Panc1 (cell line): ENCODE results near the gene DNAH7.

Source experiments
- SIN3A ChIP-seq: IDR thresholded peaks from 2 replicates; pipeline ENCODE4 v1.6.1; 2012; ENCODE audit warnings: low read depth, mild to moderate bottlenecking, low read length, moderate library complexity, borderline replicate concordance; ENCODE audit not compliant: insufficient read depth
- TF ChIP-seq, protein P1 (sequence below): fragments of 450-650 bp; IDR thresholded peaks from 2 replicates; pipeline ENCODE4 v1.5.1; 2017; ENCODE audit warnings: mild to moderate bottlenecking
- TF ChIP-seq, protein P2 (sequence below), 2 experiments: IDR thresholded peaks; 2 replicates each; pipeline ENCODE4 v1.6.1; 2011 to 2012; ENCODE audit warnings: low read depth in 2 of 2, control low read depth in 1 of 2, low read length in 1 of 2, mild to moderate bottlenecking in 1 of 2, moderate library complexity in 1 of 2; ENCODE audit not compliant: insufficient read depth in 1 of 2

DNA sequence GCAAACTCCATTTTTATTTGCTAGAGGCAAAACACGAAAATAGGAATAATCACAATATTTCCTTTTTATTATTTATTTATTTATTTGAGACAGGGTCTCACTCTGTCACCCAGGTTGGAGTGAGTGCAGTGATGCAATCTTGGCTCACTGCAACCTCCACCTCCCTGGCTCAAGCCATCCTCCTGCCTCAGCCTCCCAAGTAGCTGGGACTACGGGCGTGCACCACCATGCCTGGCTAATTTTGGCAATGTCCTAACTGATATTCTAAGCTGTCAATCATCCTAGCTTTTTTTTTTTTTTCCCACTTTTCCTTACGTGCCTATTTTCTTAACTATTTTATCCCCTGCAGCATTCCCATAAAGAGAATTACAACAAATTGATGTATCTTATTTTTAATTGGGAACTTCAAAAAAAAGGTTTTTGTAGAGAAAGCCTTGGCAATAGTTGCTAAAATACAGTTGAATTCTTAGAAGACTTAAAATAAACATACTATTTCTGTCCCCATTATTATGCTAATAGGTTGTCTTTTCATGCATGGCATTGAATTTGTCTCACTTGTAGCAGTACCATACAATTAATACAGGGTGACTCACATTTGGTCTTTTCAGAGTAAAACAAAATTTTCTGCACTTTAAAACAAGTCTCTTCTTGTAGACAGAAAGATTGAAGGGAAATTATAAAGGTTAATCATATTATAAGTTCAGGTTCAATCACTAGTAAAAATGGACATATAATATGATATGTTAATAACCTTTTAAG, 258.1 kb downstream of the DNAH7 start:
- TF ChIP-seq, protein P1, sequence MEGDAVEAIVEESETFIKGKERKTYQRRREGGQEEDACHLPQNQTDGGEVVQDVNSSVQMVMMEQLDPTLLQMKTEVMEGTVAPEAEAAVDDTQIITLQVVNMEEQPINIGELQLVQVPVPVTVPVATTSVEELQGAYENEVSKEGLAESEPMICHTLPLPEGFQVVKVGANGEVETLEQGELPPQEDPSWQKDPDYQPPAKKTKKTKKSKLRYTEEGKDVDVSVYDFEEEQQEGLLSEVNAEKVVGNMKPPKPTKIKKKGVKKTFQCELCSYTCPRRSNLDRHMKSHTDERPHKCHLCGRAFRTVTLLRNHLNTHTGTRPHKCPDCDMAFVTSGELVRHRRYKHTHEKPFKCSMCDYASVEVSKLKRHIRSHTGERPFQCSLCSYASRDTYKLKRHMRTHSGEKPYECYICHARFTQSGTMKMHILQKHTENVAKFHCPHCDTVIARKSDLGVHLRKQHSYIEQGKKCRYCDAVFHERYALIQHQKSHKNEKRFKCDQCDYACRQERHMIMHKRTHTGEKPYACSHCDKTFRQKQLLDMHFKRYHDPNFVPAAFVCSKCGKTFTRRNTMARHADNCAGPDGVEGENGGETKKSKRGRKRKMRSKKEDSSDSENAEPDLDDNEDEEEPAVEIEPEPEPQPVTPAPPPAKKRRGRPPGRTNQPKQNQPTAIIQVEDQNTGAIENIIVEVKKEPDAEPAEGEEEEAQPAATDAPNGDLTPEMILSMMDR: no peak
- TF ChIP-seq, protein P2, sequence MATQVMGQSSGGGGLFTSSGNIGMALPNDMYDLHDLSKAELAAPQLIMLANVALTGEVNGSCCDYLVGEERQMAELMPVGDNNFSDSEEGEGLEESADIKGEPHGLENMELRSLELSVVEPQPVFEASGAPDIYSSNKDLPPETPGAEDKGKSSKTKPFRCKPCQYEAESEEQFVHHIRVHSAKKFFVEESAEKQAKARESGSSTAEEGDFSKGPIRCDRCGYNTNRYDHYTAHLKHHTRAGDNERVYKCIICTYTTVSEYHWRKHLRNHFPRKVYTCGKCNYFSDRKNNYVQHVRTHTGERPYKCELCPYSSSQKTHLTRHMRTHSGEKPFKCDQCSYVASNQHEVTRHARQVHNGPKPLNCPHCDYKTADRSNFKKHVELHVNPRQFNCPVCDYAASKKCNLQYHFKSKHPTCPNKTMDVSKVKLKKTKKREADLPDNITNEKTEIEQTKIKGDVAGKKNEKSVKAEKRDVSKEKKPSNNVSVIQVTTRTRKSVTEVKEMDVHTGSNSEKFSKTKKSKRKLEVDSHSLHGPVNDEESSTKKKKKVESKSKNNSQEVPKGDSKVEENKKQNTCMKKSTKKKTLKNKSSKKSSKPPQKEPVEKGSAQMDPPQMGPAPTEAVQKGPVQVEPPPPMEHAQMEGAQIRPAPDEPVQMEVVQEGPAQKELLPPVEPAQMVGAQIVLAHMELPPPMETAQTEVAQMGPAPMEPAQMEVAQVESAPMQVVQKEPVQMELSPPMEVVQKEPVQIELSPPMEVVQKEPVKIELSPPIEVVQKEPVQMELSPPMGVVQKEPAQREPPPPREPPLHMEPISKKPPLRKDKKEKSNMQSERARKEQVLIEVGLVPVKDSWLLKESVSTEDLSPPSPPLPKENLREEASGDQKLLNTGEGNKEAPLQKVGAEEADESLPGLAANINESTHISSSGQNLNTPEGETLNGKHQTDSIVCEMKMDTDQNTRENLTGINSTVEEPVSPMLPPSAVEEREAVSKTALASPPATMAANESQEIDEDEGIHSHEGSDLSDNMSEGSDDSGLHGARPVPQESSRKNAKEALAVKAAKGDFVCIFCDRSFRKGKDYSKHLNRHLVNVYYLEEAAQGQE (IDR thresholded peaks at IDR 0.05; ENCODE audit: insufficient read depth in 1 of 2, low read depth in 2 of 2, low read length in 1 of 2): no peak
- TF ChIP-seq SIN3A: no peak
